HUES48 (cell line): ENCODE measurements around the gene PEBP1.
"Not testable (repeated sequence)": the region's sequence is repeated elsewhere in the genome, so short reads cannot be mapped to it uniquely, and the experiment has no call there.

Source experiments
- H3K27ac ChIP-seq: one replicate; pipeline ENCODE4 v1.7.0; 2013; ENCODE audit warnings: low read depth, low read length, inconsistent platforms
- H3K27me3 ChIP-seq: 2 replicates; pipeline ENCODE4 v1.6.1; 2013; ENCODE audit warnings: mild to moderate bottlenecking, low read length; ENCODE audit not compliant: control insufficient read depth, insufficient read depth
- H3K36me3 ChIP-seq: 2 replicates; pipeline ENCODE4 v1.6.1; 2013; ENCODE audit warnings: low read length; ENCODE audit not compliant: control insufficient read depth, insufficient read depth
- H3K4me1 ChIP-seq: 2 replicates; pipeline ENCODE4 v1.6.1; 2013; ENCODE audit warnings: mild to moderate bottlenecking, low read length; ENCODE audit not compliant: control insufficient read depth, insufficient read depth
- H3K4me3 ChIP-seq: 2 replicates; pipeline ENCODE4 v1.5.1; 2013; ENCODE audit warnings: mild to moderate bottlenecking, low read depth, low read length
- H3K9ac ChIP-seq: 2 replicates; pipeline ENCODE4 v1.6.1; 2013; ENCODE audit warnings: mild to moderate bottlenecking, low read depth, low read length, moderate library complexity
- H3K9me3 ChIP-seq: 2 replicates; pipeline ENCODE4 v1.6.1; 2013; ENCODE audit warnings: low read length; ENCODE audit not compliant: control insufficient read depth, insufficient read depth

Gene PEBP1

GRCh38 chr12:118107011-118107410 is 28.9 kb upstream of the PEBP1 start:
- peaks cover 5% of the 10 kb centered on the region; the same call in 1 of the 2 replicates for H3K4me1 ChIP-seq
- H3K9ac ChIP-seq = no peak overlapping the region; the same call in 1 of the 2 replicates
- no peak overlapping the region for H3K27ac ChIP-seq

GRCh38 chr12:118107694-118108093 is 28.2 kb upstream of the PEBP1 start:
- no peaks in the 10 kb centered on the region for H3K27me3 ChIP-seq
- H3K4me3 ChIP-seq = no peak overlapping the region
- no peaks in the 10 kb centered on the region for H3K9me3 ChIP-seq

More at GRCh38 chr12:118107011-118107410, 28.9 kb upstream of the PEBP1 start:
- H3K27me3 ChIP-seq = no peaks in the 10 kb centered on the region
- no peaks in the 10 kb centered on the region for H3K36me3 ChIP-seq
- no peaks in the 10 kb centered on the region for H3K9me3 ChIP-seq
- no peak overlapping the region for H3K4me3 ChIP-seq

GRCh38 chr12:118109088-118109487 is 26.8 kb upstream of the PEBP1 start:
- H3K4me1 ChIP-seq = no peaks in the 10 kb centered on the region
- no peaks in the 10 kb centered on the region for H3K9me3 ChIP-seq
- no peak overlapping the region for H3K4me3 ChIP-seq
- no peak overlapping the region for H3K9ac ChIP-seq
- H3K27me3 ChIP-seq = no peaks in the 10 kb centered on the region
- H3K27ac ChIP-seq = no peak overlapping the region
- no peaks in the 10 kb centered on the region for H3K36me3 ChIP-seq

More at GRCh38 chr12:118107694-118108093, 28.2 kb upstream of the PEBP1 start:
- H3K4me1 ChIP-seq = no peaks in the 10 kb centered on the region
- no peak overlapping the region for H3K9ac ChIP-seq
- H3K36me3 ChIP-seq = no peaks in the 10 kb centered on the region
- no peak overlapping the region for H3K27ac ChIP-seq

- Histone ChIP-seq H3K4me1 (peaks cover 21% of the 10 kb centered on the region), H3K27ac (peak overlapping the region; percentile 98), H3K4me3 (peak overlapping the region; percentile 44), H3K9me3 (no peaks in the 10 kb centered on the region), H3K27me3 (no peaks in the 10 kb centered on the region), H3K36me3 (no peaks in the 10 kb centered on the region), H3K9ac (peak overlapping the region; percentile 72)
Observed at GRCh38 chr12:118119449-118119879, 16.5 kb upstream of the PEBP1 start.

GRCh38 chr12:118120579-118121363 is 15.2 kb upstream of the PEBP1 start:
- peak overlapping the region; percentile 98 for H3K27ac ChIP-seq
- H3K27me3 ChIP-seq = no peaks in the 10 kb centered on the region
- H3K9ac ChIP-seq = peak overlapping the region; percentile 81
- peak overlapping the region; percentile 44 for H3K4me3 ChIP-seq
- H3K4me1 ChIP-seq = peaks cover 21% of the 10 kb centered on the region
- H3K9me3 ChIP-seq = no peaks in the 10 kb centered on the region
- no peaks in the 10 kb centered on the region for H3K36me3 ChIP-seq

GRCh38 chr12:118122264-118122663 is 13.7 kb upstream of the PEBP1 start:
- Histone ChIP-seq H3K4me3 (no peak overlapping the region), H3K4me1 (peaks cover 17% of the 10 kb centered on the region), H3K36me3 (no peaks in the 10 kb centered on the region), H3K27me3 (no peaks in the 10 kb centered on the region), H3K9ac (no peak overlapping the region), H3K9me3 (no peaks in the 10 kb centered on the region), H3K27ac (peak overlapping the region; percentile 27)

- H3K36me3 ChIP-seq = no peaks in the 10 kb centered on the region
- no peaks in the 10 kb centered on the region for H3K27me3 ChIP-seq
- peaks cover 13% of the 10 kb centered on the region for H3K4me1 ChIP-seq
- H3K4me3 ChIP-seq = no peak overlapping the region
- no peaks in the 10 kb centered on the region for H3K9me3 ChIP-seq
- no peak overlapping the region for H3K9ac ChIP-seq
- H3K27ac ChIP-seq = no peak overlapping the region
Observed at GRCh38 chr12:118124333-118124874, 11.5 kb upstream of the PEBP1 start.

GRCh38 chr12:118125743-118126118 is 10.2 kb upstream of the PEBP1 start:
- H3K27ac ChIP-seq = no peak overlapping the region
- H3K4me1 ChIP-seq = peaks cover 8% of the 10 kb centered on the region
- no peaks in the 10 kb centered on the region for H3K27me3 ChIP-seq
- no peaks in the 10 kb centered on the region for H3K36me3 ChIP-seq
- H3K9me3 ChIP-seq = no peaks in the 10 kb centered on the region
- H3K4me3 ChIP-seq = no peak overlapping the region
- no peak overlapping the region for H3K9ac ChIP-seq

DNA sequence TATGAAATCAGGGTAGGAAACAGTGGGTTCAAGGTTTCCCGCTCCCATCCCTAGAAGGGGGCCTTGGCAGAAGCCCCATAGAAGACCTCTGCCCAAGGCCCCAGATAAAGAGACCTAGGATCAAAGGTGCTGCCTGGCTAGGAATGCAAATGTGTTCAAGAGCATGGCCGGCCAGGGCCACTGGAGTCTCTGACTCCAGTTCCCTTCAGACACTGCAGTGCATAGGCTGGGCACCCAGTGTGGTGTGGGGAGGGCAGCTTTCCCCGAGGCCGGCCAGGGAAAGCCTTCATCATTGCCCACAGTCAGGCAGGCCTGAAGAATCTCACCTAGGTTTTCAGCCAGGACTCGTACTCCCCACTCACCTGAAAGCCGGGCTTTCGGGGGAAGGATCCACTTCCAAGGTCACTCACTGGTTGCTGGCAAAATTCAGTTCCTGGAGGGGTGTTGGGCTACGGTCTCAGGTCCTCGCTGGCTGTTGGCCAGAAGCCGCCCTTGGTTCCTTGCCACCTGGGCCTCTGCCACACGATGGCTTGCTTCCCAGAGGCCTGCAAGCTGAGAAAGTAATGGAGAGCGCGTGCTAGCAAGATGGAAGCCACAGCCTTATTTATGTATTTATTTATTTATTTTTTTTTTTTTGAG is 9.7 kb upstream of the PEBP1 start:
- H3K27ac ChIP-seq = no peak overlapping the region
- H3K4me1 ChIP-seq = peaks cover 5% of the 10 kb centered on the region

DNA sequence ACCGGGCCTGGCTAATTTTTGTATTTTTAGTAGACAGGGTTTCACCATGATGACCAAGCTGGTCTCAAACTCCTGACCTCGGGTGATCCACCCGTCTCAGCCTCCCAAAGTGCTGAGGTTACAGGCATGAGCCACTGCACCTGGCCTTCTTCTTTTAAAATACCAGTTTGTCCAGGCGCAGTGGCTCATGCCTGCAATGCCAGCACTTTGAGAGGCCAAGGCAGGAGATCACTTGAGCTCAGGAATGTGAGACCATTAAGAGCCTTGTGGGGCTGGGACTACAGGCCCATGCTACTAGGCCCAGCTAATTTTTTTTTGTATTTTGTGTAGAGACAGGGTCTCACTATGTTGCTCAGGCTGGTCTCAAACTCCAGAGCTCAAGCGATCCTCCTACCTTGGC is 8.1 kb upstream of the PEBP1 start:
- no peaks in the 10 kb centered on the region for H3K9me3 ChIP-seq
- no peak overlapping the region for H3K4me3 ChIP-seq
- H3K27ac ChIP-seq = no peak overlapping the region
- no peaks in the 10 kb centered on the region for H3K4me1 ChIP-seq
- no peak overlapping the region for H3K9ac ChIP-seq
- H3K27me3 ChIP-seq = no peaks in the 10 kb centered on the region
- H3K36me3 ChIP-seq = no peaks in the 10 kb centered on the region

More for the DNA sequence above, 9.7 kb upstream of the PEBP1 start:
- no peaks in the 10 kb centered on the region for H3K27me3 ChIP-seq
- H3K36me3 ChIP-seq = no peaks in the 10 kb centered on the region
- no peak overlapping the region for H3K9ac ChIP-seq
- H3K4me3 ChIP-seq = no peak overlapping the region
- H3K9me3 ChIP-seq = no peaks in the 10 kb centered on the region

DNA sequence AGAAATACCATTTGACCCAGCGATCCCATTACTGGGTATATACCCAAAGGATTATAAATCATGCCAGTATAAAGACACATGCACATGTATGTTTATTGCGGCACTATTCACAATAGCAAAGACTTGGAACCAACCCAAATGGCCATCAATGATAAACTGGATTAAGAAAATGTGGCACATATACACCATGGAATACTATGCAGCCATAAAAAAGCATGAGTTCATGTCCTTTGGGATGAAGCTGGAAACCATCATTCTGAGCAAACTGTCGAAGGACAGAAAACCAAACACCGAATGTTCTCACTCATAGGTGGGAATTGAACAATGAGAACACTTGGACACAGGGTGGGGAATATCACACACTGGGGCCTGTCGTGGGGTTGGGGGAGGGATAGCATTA is 6.5 kb upstream of the PEBP1 start:
- not testable (repeated sequence) for H3K27me3 ChIP-seq, H3K27ac ChIP-seq, H3K9me3 ChIP-seq, H3K4me3 ChIP-seq, H3K4me1 ChIP-seq, H3K36me3 ChIP-seq, H3K9ac ChIP-seq
